ENCODE measurements around the gene FAM181B.
"Not testable (repeated sequence)": the region's sequence is repeated elsewhere in the genome, so short reads cannot be mapped to it uniquely, and the experiment has no call there.

Gene FAM181B

GRCh38 chr11:82732348-82732733 is 1.3 kb downstream of the FAM181B start:
- DNase-seq: no peak

DNA sequence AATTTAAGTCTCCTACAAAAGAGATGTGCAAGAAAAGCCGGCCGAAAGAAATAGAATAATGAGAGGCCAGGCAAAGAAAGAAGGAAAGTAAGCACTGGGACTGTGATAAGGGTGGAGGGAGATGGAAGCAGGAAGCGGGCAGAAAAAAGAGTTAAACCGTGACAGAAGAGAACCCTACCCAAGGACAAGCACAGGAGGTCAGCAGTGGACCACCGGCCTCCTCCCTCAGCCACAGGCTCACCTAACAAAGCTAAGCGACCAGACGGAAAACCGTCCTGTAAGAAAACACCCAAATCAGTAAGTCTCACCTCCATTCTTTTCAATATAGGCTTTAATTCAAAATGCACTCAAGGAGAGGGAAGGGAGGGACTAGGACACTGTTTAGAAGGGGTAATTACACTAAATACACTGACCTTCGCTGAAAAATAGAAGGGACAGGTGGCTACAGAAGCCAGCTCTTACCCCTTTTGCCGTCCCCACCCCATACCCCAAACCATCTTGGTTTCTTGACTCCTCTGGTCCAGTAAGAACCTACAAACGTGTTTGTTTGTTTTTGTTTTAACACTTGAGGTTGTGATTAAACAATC is 1.9 kb downstream of the FAM181B start:
- no peak for DNase-seq

GRCh38 chr11:82730754-82731153 is 2.9 kb downstream of the FAM181B start:
- no peak for DNase-seq

- DNase-seq: no peak
Observed at GRCh38 chr11:82730286-82730685, 3.4 kb downstream of the FAM181B start.

DNA sequence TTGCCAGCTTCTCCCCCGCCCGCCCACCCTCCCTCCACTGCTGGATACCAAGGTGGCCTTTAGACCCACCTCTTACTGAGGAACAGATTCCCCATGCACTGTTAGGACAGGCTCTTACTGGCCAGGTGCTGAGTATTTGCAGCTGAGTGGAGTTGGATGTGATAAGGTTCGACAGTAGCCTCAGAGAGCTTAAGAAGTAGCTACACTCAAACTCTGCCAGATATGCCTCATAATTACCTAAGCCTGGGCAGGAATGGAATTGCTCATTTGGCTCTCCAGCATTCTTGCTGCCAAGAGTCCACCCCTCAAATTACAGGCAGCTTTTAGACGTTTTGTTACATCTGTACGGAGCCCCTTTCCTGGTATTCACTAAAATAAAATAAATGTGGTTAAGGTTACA is 9.6 kb downstream of the FAM181B start:
- no peak for DNase-seq

- no peak for DNase-seq
Observed at GRCh38 chr11:82722231-82722630, 11.4 kb downstream of the FAM181B start.

DNA sequence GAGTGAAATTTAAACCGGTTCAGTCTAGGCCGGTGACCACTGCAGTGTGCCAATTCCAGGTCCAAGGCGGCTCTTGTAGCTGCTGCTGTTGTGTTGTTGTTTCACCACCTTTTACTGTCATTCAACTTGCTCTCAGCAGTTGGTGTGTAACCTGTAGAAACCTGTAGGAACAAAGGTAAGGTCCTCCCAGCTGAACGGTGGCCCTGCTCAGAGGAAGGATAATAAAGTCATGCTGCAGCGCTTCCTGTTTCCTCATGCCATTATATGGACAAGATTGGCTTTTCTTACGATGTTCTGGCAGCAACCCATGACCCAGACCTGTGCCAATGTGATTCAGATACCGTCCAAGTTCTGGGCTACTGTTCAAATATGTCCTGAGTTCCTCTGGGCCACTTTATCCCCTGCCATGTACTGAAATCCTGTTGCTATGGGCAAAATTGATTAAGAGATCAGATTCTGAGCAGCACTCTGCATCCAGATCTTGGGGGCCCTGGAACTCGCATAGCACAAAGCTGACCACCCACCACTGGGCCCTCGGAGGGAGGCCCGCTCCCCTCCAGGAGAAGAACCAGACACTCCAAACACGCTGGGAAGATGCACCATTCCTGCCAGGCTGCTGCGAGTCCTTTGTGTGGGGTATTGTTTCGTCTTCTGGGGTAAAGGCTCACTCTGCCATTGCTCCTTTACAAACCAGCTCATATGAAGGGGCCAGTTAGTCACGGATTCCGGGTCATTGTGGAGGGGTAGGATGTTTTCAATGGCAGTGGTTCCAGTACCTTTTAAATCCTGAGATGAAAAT is 13.2 kb downstream of the FAM181B start:
- no peak for DNase-seq

GRCh38 chr11:82719361-82720105 is 14.1 kb downstream of the FAM181B start:
- no peak for DNase-seq

- DNase-seq: no peak
Observed at GRCh38 chr11:82718821-82719220, 14.8 kb downstream of the FAM181B start.

DNA sequence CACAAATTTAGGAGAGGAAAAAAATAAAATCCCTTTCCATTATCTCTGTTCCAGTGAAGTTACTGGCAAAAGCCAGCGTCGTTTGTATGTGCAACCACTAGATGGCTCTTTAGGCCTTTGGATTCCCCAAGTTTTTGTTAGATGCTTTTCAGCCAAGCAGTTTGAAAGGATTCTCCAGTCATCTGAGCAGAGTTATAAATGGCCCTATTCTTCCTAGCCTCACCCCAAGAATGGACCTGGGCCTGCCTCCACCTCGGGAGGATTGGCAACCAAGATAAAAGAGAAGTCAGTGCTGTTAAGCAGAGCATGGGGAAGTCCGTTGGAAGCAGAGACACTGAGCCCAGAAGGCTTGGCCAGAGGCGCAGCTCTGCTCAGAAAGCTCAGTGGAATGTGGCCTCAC is 15.4 kb downstream of the FAM181B start:
- DNase-seq: peak in 1 of 2 donors; percentile 19

- no peak for DNase-seq
Observed at GRCh38 chr11:82714346-82715174, 19.1 kb downstream of the FAM181B start.

- no peak for DNase-seq
Observed at GRCh38 chr11:82711648-82712047, 22.0 kb downstream of the FAM181B start.

GRCh38 chr11:82703796-82704195 is 29.9 kb downstream of the FAM181B start:
- DNase-seq: no peak

DNA sequence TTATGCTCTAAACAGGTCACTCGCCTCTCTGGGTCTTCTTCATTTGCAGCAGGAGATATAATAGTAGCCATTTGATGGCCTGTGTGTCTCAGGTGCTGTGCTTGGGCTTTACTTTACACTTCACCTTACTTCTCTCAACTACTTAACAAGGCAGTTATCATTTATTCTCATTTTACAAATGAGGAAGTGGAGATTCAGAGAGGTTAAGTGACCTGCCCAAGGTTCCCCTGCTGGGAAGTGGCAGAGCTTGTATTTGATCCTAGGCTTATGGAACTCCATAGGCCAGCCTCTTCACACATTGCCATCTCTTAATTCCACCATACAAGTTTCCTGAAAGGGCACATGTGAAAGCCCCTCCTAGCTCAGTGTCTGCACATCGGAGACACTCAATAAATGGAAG is 30.4 kb downstream of the FAM181B start:
- DNase-seq: no peak

- peak in 1 of 2 donors; percentile 3 for DNase-seq
Observed at GRCh38 chr11:82701847-82702520, 31.7 kb downstream of the FAM181B start.

GRCh38 chr11:82698576-82699352 is 34.9 kb downstream of the FAM181B start:
- DNase-seq: no peak

GRCh38 chr11:82692981-82693380 is 40.7 kb downstream of the FAM181B start:
- DNase-seq: no peak

DNA sequence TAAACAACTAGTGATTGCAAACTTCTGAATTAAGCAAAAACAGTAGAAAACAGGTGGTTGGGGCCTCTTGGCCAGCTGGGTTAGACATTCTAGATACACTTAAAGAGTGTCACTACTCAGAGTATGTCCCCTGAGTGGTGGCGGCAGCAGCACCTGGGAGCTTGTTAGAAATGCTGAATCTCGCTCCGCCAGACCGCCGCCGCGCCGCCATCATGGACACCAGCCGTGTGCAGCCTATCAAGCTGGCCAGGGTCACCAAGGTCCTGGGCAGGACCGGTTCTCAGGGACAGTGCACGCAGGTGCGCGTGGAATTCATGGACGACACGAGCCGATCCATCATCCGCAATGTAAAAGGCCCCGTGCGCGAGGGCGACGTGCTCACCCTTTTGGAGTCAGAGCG is 44.3 kb downstream of the FAM181B start:
- not testable (repeated sequence) for DNase-seq

DNA sequence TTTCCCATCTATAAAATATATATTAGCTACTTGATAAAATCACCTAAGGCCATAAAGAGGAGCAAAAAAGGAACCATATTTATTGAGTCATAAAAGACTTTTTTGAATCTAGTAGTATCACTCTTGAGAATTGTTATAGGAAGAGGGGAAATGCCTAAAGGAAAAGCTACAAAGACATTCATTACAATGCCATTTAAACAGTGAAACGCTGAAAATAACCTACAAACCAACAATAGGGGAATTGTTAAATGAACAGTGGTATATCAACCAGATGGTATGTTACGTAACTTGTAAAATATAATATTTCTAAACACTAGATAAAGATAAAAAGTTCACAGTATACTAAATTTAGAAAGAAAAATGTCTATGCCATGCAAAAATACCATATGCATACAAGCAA is 47.5 kb downstream of the FAM181B start:
- DNase-seq: no peak

- no peak for DNase-seq
Observed at GRCh38 chr11:82683029-82683428, 50.6 kb downstream of the FAM181B start.

GRCh38 chr11:82682003-82682751 is 51.5 kb downstream of the FAM181B start:
- peak in 1 of 2 donors; percentile 56 for DNase-seq

Data from CD4-positive, alpha-beta T cell treated with Interleukin-1 beta for 1 hour (primary cell).